Measurements from ENCODE around the gene DPP7.

- TF ChIP-seq POLR2A (IDR thresholded peaks at IDR 0.05) (no peak), CTCF (IDR thresholded peaks at IDR 0.05) (no peak)
These were observed 44.8 kb upstream of the DPP7 start for GRCh38 chr9:137159105-137160053.
